Measurements from ENCODE around the gene CASP7. TPM values are rescaled to one million over a fixed set of nuclear protein-coding genes. Genes with fewer than 3 reads are reported as not detected.

CASP7 gene
- total and polyA plus RNA-seq, 2 donors (not counting 1 experiment from before 2014, with no cell fraction given): 5.7 to 23.9 TPM

DNA sequence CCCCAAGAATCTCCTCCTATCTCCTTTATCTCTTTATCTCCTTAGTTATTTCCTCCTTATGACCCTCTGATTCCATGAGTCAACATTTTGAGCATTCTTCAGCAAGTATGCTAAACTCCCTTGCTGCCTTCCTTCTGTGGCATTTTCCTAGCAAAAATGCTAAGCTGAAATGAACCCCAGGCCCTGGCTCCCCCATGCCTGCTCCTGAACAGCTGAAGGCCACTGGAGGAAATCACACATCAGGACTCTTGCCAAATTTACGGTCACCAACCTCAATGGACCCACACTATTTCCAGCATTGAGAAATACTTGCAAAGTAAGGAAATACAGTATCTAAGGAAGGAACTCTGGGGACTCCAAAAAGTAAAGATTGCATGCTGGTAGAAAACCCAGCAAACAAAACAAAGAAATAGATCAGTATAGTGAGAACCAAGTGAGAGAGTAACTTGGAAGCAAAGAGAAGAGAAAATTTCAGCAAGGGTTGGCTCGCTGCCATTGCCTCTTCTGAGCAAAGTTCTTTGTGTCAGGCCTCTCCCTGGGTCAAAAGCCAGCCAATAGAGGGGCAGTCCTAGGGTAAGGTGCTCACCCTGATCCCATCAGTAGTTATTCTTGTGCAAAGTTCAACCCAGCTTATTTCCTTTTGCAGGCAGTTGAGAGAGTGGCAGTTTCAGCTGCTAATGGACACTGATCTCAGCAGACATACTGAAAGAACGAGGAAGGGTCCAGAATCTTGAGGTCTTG lies 66.7 kb downstream of the CASP7 start:
- no peaks in the 10 kb centered on the region for H3K4me1 ChIP-seq (ENCODE audit: control insufficient read depth in 2 of 2, insufficient read depth in 2 of 2, low read length in 2 of 2)
- no peaks in the 10 kb centered on the region for H3K36me3 ChIP-seq (replicated peaks in 1 of 2; ENCODE audit: control extremely low read depth in 1 of 2, control insufficient read depth in 1 of 2, extremely low read depth in 1 of 2, insufficient read depth in 2 of 2, low read length in 1 of 2)
- peaks cover 3% of the 10 kb centered on the region for H3K9me3 Mint-ChIP-seq (ENCODE audit: insufficient read depth)
- TF ChIP-seq, protein P1, sequence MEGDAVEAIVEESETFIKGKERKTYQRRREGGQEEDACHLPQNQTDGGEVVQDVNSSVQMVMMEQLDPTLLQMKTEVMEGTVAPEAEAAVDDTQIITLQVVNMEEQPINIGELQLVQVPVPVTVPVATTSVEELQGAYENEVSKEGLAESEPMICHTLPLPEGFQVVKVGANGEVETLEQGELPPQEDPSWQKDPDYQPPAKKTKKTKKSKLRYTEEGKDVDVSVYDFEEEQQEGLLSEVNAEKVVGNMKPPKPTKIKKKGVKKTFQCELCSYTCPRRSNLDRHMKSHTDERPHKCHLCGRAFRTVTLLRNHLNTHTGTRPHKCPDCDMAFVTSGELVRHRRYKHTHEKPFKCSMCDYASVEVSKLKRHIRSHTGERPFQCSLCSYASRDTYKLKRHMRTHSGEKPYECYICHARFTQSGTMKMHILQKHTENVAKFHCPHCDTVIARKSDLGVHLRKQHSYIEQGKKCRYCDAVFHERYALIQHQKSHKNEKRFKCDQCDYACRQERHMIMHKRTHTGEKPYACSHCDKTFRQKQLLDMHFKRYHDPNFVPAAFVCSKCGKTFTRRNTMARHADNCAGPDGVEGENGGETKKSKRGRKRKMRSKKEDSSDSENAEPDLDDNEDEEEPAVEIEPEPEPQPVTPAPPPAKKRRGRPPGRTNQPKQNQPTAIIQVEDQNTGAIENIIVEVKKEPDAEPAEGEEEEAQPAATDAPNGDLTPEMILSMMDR (IDR thresholded peaks at IDR 0.05): no peak
- TF ChIP-seq EZH2 (IDR thresholded peaks at IDR 0.05; ENCODE audit: borderline replicate concordance, insufficient read depth, low read depth, low read length, poor library complexity, severe bottlenecking): no peak
- H4K20me1 ChIP-seq (ENCODE audit: control insufficient read depth, insufficient read depth, low read length, poor library complexity, severe bottlenecking): no peaks in the 10 kb centered on the region
- H3K9me3 ChIP-seq (ENCODE audit: control extremely low read depth in 1 of 3, control insufficient read depth in 2 of 3, insufficient read depth in 1 of 3, low read length in 2 of 3): peaks cover 0 to 3% (median 0%) of the 10 kb centered on the region in 3 donors
- peaks cover 33% of the 10 kb centered on the region for H3K27me3 Mint-ChIP-seq
- H2AFZ ChIP-seq (ENCODE audit: insufficient read depth, low read depth, low read length, poor library complexity, severe bottlenecking): no peak overlapping the region
- intact Hi-C loops (cut with micrococcal nuclease): no loop called here
- DNase-seq (no peak), ATAC-seq (ENCODE audit: low read depth) (no peak)
- H3K4me1 Mint-ChIP-seq: no peaks in the 10 kb centered on the region
- ChIA-PET CTCF (no interaction called here), POLR2A (no interaction called here)
- no peak overlapping the region for H3K4me2 ChIP-seq (replicated peaks; ENCODE audit: low read depth, low read length, poor library complexity, severe bottlenecking)
- no peak overlapping the region for H3K4me3 ChIP-seq (ENCODE audit: control extremely low read depth in 1 of 5, extremely low read depth in 1 of 5, insufficient read depth in 1 of 5, low read depth in 2 of 5, low read length in 4 of 5)
- no peaks in the 10 kb centered on the region for H3K79me2 ChIP-seq (ENCODE audit: control insufficient read depth, insufficient read depth, low read length)
- H3K9ac ChIP-seq (ENCODE audit: low read length): no peak overlapping the region
- H3K27me3 ChIP-seq (replicated peaks in 1 of 4; ENCODE audit: control extremely low read depth in 1 of 4, control insufficient read depth in 3 of 4, insufficient read depth in 4 of 4, low read length in 3 of 4): peaks cover 0 to 4% (median 0%) of the 10 kb centered on the region in 4 experiments
- H3K27ac Mint-ChIP-seq: no peak overlapping the region
- no peak overlapping the region for H3K27ac ChIP-seq (ENCODE audit: low read length in 2 of 2)
- 53% methylated on average over 2 of the region's 3 CpGs for WGBS (ENCODE audit: insufficient coverage)
- no peak overlapping the region for H3K4me3 Mint-ChIP-seq

DNA sequence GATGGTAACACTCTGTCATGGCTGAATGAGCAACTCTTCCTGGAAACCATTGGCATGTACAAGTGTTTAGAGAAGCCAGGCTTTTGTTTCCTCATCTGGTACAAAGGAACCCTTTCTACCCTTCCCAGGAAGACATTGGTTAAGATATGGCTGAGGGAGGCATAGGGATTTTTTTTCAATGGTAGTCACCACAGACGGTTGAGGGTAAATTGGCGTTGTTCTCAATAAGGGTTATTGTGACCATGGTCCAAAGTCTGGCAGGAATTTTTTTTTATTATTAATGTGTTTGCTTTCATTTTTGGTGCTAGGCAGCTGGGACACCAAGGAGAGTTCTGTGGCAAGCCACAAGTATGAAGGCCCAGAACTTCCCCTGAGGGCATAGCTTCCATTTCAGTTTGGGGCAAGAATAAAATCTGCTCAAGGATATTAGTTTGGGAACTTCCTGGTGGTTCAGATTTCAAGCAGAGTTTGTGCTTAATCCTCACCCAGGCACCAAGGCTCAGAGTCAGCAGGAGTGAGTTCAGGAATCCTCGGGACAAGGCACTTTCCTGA lies 71.5 kb downstream of the CASP7 start, which contains the start of gene PLEKHS1:
Gene PLEKHS1, plus strand, starts transcription at position 502 of the 552 bp plus-strand sequence. CDS start 3,596 bp downstream, outside the sequence.
- H3K4me3 ChIP-seq (ENCODE audit: control extremely low read depth in 1 of 5, extremely low read depth in 1 of 5, insufficient read depth in 1 of 5, low read depth in 2 of 5, low read length in 4 of 5): no peak within 1 kb of the TSS
- no peaks in the 10 kb centered on the region for H3K4me1 Mint-ChIP-seq
- no peaks in the 10 kb centered on the region for H3K9me3 ChIP-seq (ENCODE audit: control extremely low read depth in 1 of 3, control insufficient read depth in 2 of 3, insufficient read depth in 1 of 3, low read length in 2 of 3)
- no peaks in the 10 kb centered on the region for H4K20me1 ChIP-seq (ENCODE audit: control insufficient read depth, insufficient read depth, low read length, poor library complexity, severe bottlenecking)
- ChIA-PET CTCF (no interaction called here), POLR2A (no interaction called here)
- H3K9ac ChIP-seq (ENCODE audit: low read length): no peak within 1 kb of the TSS
- peaks cover 30% of the 10 kb centered on the region for H3K27me3 Mint-ChIP-seq
- H3K36me3 ChIP-seq (replicated peaks in 1 of 2; ENCODE audit: control extremely low read depth in 1 of 2, control insufficient read depth in 1 of 2, extremely low read depth in 1 of 2, insufficient read depth in 2 of 2, low read length in 1 of 2): no peaks in the 10 kb centered on the region
- H3K27ac Mint-ChIP-seq: no peak within 1 kb of the TSS
- no peaks in the 10 kb centered on the region for H3K4me1 ChIP-seq (ENCODE audit: control insufficient read depth in 2 of 2, insufficient read depth in 2 of 2, low read length in 2 of 2)
- H3K4me3 Mint-ChIP-seq: no peak within 1 kb of the TSS
- no peaks in the 10 kb centered on the region for H3K27me3 ChIP-seq (replicated peaks in 1 of 4; ENCODE audit: control extremely low read depth in 1 of 4, control insufficient read depth in 3 of 4, insufficient read depth in 4 of 4, low read length in 3 of 4)
- intact Hi-C loops (cut with micrococcal nuclease): no loop called here
- no peaks in the 10 kb centered on the region for H3K79me2 ChIP-seq (ENCODE audit: control insufficient read depth, insufficient read depth, low read length)
- H2AFZ ChIP-seq (ENCODE audit: insufficient read depth, low read depth, low read length, poor library complexity, severe bottlenecking): no peak within 1 kb of the TSS
- ATAC-seq (ENCODE audit: low read depth): no peak
- no peak for DNase-seq
- 90% methylated on average over 3 of the region's 3 CpGs for WGBS (ENCODE audit: insufficient coverage)
- no peak for TF ChIP-seq EZH2 (IDR thresholded peaks at IDR 0.05; ENCODE audit: borderline replicate concordance, insufficient read depth, low read depth, low read length, poor library complexity, severe bottlenecking)
- TF ChIP-seq, protein P1 (IDR thresholded peaks at IDR 0.05): no peak
- no peak within 1 kb of the TSS for H3K27ac ChIP-seq (ENCODE audit: low read length in 2 of 2)
- no peaks in the 10 kb centered on the region for H3K9me3 Mint-ChIP-seq (ENCODE audit: insufficient read depth)
- H3K4me2 ChIP-seq (replicated peaks; ENCODE audit: low read depth, low read length, poor library complexity, severe bottlenecking): no peak within 1 kb of the TSS

All from B cell (primary cell).